ENCODE measurements around the gene TCF7L1. TPM values are rescaled to one million over a fixed set of nuclear protein-coding genes. Genes with fewer than 3 reads are reported as not detected.

The TCF7L1 gene
- total and polyA plus RNA-seq, 2 donors (not counting 3 experiments of a cell fraction or from before 2014, with no cell fraction given) = 9.6 to 17.4 TPM

GRCh38 chr2:85222792-85223191, 89.6 kb downstream of the TCF7L1 start:
- intact Hi-C loops (cut with micrococcal nuclease) (no loop called here), dilution Hi-C loops (cut with MboI; ENCODE audit: extremely low pct_ligation_motif_present, low sequenced_read_pairs) (no loop called here)
- Histone ChIP-seq H3K79me2 (ENCODE audit: control insufficient read depth, insufficient read depth, low read length) (no peaks in the 10 kb centered on the region), H3K4me1 (ENCODE audit: control insufficient read depth, extremely low read depth, insufficient read depth, low read length) (no peaks in the 10 kb centered on the region), H2AFZ (ENCODE audit: low read depth, low read length) (no peak overlapping the region), H3K27ac (ENCODE audit: insufficient read depth, low read depth, low read length) (no peak overlapping the region), H3K4me2 (ENCODE audit: insufficient read depth, low read length) (no peak overlapping the region), H3K27me3 (ENCODE audit: control insufficient read depth in 2 of 2, insufficient read depth in 2 of 2, low read length in 2 of 2) (peaks cover 0 to 6% of the 10 kb centered on the region in 2 experiments), H4K20me1 (replicated peaks; ENCODE audit: control insufficient read depth, extremely low read depth, insufficient read depth, low read length) (no peaks in the 10 kb centered on the region), H3K9me3 (replicated peaks; ENCODE audit: control insufficient read depth, insufficient read depth, low read length) (no peaks in the 10 kb centered on the region), H3K36me3 (ENCODE audit: control insufficient read depth in 2 of 2, extremely low read depth in 1 of 2, insufficient read depth in 2 of 2, low read length in 2 of 2) (no peaks in the 10 kb centered on the region), H3K9ac (replicated peaks; ENCODE audit: extremely low read depth, insufficient read depth, low read length) (no peak overlapping the region), H3K4me3 (replicated peaks in 1 of 3; ENCODE audit: insufficient read depth in 1 of 3, low read depth in 1 of 3, low read length in 3 of 3) (no peak overlapping the region), H3K9me1 (replicated peaks; ENCODE audit: control insufficient read depth, extremely low read depth, insufficient read depth, low read length) (no peaks in the 10 kb centered on the region)
- no peak for DNase-seq (ENCODE audit: low read depth, low spot score)
- POLR2A ChIA-PET = no interaction called here
- TF ChIP-seq CTCF (IDR thresholded peaks at IDR 0.05; ENCODE audit: extremely low read depth in 1 of 2, insufficient read depth in 1 of 2, low read depth in 1 of 2, low read length in 2 of 2) (no peak), POLR2AphosphoS5 (IDR thresholded peaks at IDR 0.05; ENCODE audit: insufficient read depth, low read depth, low read length) (no peak), MYC (IDR thresholded peaks at IDR 0.05; ENCODE audit: low read depth, low read length) (no peak), MAX (IDR thresholded peaks at IDR 0.05; ENCODE audit: insufficient read depth, insufficient read length) (no peak), FOS (IDR thresholded peaks at IDR 0.05; ENCODE audit: borderline replicate concordance, insufficient read depth, low read length) (no peak), JUN (IDR thresholded peaks at IDR 0.05; ENCODE audit: borderline replicate concordance, insufficient read depth, insufficient read length, low read depth) (no peak), EZH2 (IDR thresholded peaks at IDR 0.05; ENCODE audit: borderline replicate concordance, low read depth, low read length, severe bottlenecking) (no peak), POLR2A (IDR thresholded peaks at IDR 0.05; ENCODE audit: low read depth, low read length) (no peak), GATA2 (IDR thresholded peaks at IDR 0.05; ENCODE audit: insufficient read depth, insufficient read length, low read depth, low read length) (no peak)
- CTCF ChIA-PET = interaction anchor here (1.2 kb wide), 1 partner anchor 21 kb away, joined by 5 read pairs; no protein-coding TSS in a partner anchor
- BruUV-seq (replicated peaks) = no TSS peak
- FAIRE-seq = no peak

All from endothelial cell of umbilical vein (primary cell).